Astrocyte of the hippocampus (primary cell): ENCODE results near the gene EML4.
"Not testable (repeated sequence)": the region's sequence is repeated elsewhere in the genome, so short reads cannot be mapped to it uniquely, and the experiment has no call there.

Experiments
- DNase-seq: peaks from one replicate; pipeline ENCODE4 v3.0.0; 2011; ENCODE audit warnings: low read depth, low spot score

EML4 gene

GRCh38 chr2:42353792-42354429 is 184.8 kb downstream of the EML4 start:
- DNase-seq: no peak

DNA sequence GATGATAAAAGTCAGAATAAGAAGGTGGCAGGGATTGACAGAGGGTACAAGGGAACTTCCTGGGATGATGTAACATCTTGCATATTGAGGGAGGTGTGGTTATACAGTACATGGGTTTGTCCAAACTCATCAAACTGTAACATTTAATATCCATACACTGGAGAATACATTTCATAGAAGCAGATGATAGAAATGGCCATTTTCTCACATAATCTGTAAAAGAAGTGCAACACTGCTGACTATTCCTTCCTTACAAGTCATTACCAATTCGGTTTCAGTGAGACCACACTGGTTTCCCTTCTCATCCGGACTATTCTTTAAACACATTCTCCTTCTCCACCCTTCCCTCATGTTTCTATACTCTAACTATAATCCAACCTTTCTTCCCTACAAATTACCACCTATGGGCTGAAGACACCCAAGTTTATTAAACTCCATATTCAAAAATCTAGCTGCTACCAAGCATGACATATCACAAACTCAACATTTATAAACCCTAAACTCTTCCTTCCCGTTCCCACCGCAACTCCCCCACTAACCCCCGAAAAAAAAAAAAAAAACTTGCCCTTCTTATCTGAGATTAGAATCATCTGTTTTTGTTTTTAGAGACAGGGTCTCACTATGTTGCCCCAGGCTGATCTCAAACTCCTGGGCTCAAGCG is 190.3 kb downstream of the EML4 start:
- no peak for DNase-seq

- no peak for DNase-seq
Observed at GRCh38 chr2:42359965-42360483, 190.9 kb downstream of the EML4 start.

- peak; percentile 15 for DNase-seq
Observed at GRCh38 chr2:42360493-42360889, 191.3 kb downstream of the EML4 start.

- DNase-seq: peak; percentile 99
Observed at GRCh38 chr2:42360890-42361727, 192.0 kb downstream of the EML4 start, which contains the start of gene COX7A2L. Gene COX7A2L, minus strand, starts transcription at chr2:42361217. Its CDS starts 56 bp downstream, at chr2:42361161.

- no peak for DNase-seq
Observed at GRCh38 chr2:42361728-42362283, 192.7 kb downstream of the EML4 start.

- no peak for DNase-seq
Observed at GRCh38 chr2:42363413-42363812, 194.3 kb downstream of the EML4 start.

- DNase-seq: no peak
Observed at GRCh38 chr2:42364658-42365057, 195.5 kb downstream of the EML4 start.

DNA sequence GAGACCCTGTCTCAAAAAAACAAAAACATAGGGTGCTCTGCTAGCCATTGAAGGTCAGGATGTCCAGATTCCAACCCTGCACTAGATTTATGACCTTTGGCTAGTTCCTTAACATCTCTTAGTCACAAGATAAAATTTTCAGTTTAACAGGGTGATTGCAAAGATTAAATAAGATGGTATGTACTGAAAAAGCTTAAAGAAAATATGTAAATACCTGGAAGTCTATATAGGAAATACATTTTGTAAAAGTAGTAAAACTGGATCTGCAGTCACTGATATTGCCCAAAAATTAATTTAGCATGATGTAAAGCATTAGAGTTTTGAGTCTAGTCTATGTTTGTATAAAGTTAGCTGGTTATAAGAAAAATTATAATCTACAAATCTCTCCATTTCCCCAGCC is 197.3 kb downstream of the EML4 start:
- no peak for DNase-seq

- no peak for DNase-seq
Observed at GRCh38 chr2:42367835-42368234, 198.7 kb downstream of the EML4 start.

GRCh38 chr2:42368817-42369531 is 199.8 kb downstream of the EML4 start:
- no peak for DNase-seq

GRCh38 chr2:42369532-42370229 is 200.5 kb downstream of the EML4 start:
- DNase-seq: no peak

DNA sequence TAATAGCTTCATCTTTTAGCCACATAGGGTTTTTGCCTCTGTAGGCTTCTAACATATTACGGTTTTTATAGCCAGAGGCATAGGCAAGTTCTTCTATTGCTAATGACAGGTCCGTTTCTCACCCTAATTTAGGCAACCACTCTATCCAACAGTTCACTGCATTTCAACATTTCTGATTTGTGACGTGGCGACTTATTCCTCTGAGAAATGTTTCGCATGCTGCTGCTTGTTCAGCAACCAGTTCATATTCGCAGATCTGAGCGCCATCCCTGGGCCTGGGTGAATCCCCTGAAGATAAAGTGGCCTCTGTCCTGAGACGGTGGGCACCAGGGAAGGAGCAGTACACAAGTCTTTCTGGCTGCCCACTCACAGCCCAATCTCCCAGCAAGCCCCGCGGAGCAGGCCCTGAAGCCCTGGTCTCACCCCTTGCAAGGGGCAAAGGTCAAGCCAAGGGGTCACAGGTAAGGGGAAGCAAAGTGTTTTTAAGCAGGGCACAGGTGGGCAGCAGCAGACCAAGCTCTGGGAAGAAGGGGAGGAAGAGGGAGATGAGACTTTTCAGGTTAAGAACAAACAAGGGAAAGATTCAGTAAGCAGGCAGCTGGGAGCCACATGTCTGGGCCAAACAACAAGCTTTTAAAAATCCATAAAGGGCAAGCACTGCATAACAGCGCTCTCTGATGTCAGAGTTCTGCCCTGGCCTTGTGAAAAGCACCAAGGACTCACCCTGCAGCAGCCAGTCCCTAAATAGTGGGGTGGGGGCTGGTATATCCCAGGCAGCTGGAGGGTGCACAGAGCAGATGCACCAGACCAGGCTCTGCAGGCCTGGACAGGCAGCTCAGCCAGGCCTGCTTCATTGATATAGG is 202.7 kb downstream of the EML4 start:
- no peak for DNase-seq

- no peak for DNase-seq
Observed at GRCh38 chr2:42372474-42373200, 203.5 kb downstream of the EML4 start.

GRCh38 chr2:42376758-42377157 is 207.6 kb downstream of the EML4 start:
- DNase-seq: no peak

GRCh38 chr2:42378415-42378814 is 209.3 kb downstream of the EML4 start:
- DNase-seq: no peak

- DNase-seq: not testable (repeated sequence)
Observed at GRCh38 chr2:42380026-42380425, 210.9 kb downstream of the EML4 start.

- DNase-seq: no peak
Observed at GRCh38 chr2:42382144-42382543, 213.0 kb downstream of the EML4 start.
